ENCODE measurements around the gene NAT14. TPM values are rescaled to one million over a fixed set of nuclear protein-coding genes. Genes with fewer than 3 reads are reported as not detected.

NAT14 gene
- total RNA-seq, 3 donors from 2014 or later, result 1.9 to 11.3 (median 10.8) TPM

DNA sequence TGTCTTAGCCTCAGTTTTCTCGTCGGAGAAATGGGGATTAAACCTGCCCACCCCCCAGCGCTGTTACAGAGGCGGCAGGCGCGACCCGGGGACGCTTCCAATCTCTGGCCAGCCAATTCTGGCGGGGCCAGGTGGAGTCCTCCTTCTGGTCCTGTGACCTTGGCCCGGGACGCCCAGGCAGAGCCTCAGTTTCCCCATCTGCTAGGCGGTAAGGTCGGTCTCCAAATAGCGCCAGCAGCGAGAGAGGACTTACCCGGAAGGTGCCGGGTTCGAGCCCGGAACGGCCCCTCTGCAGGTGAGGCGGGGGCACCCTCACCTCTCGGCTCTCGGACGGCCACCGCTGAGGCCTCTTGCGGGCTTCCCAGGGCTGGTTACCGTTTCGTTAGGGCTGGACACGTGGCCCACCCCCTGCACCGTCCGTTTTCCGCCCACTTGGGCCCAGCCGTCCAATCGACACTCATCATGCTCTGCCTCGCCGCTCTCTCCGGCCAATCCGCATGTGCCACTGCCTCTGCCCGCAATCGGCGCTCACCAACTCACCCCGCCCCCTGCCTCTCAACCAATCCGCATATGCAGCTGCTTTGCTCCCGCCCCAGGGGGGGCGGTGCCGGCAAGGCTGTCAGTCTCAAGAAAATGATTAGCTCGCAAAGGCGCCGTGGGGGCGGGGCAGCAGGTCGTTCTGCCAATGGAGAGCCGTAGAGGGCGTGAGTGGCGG is 23.6 kb upstream of the NAT14 start, which contains the start of gene ISOC2:
Gene ISOC2 (minus strand): TSS at position 384 of the 715 bp plus-strand sequence. CDS start 5,156 bp downstream, outside the sequence.
- Histone ChIP-seq H3K9me3 (no peaks in the 10 kb centered on the region), H3K4me3 (peak within 1 kb of the TSS; percentile 73 to 85 (median 81)), H3K27ac (peak within 1 kb of the TSS; percentile 90 to 95), H3K36me3 (no peaks in the 10 kb centered on the region), H3K27me3 (no peaks in the 10 kb centered on the region), H3K4me1 (peaks cover 0 to 4% of the 10 kb centered on the region in 2 donors)
- peak in 2 of 3 donors; percentile 59 to 66 for TF ChIP-seq POLR2AphosphoS5 (IDR thresholded peaks at IDR 0.05)
- TF ChIP-seq POLR2A (IDR thresholded peaks at IDR 0.05), result peak; percentile 35
- TF ChIP-seq, protein P1, sequence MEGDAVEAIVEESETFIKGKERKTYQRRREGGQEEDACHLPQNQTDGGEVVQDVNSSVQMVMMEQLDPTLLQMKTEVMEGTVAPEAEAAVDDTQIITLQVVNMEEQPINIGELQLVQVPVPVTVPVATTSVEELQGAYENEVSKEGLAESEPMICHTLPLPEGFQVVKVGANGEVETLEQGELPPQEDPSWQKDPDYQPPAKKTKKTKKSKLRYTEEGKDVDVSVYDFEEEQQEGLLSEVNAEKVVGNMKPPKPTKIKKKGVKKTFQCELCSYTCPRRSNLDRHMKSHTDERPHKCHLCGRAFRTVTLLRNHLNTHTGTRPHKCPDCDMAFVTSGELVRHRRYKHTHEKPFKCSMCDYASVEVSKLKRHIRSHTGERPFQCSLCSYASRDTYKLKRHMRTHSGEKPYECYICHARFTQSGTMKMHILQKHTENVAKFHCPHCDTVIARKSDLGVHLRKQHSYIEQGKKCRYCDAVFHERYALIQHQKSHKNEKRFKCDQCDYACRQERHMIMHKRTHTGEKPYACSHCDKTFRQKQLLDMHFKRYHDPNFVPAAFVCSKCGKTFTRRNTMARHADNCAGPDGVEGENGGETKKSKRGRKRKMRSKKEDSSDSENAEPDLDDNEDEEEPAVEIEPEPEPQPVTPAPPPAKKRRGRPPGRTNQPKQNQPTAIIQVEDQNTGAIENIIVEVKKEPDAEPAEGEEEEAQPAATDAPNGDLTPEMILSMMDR (IDR thresholded peaks at IDR 0.05), result no peak
- intact Hi-C loops (cut with DNase I; ENCODE audit: low total_unique reads), result no loop called here
- peak; percentile 100 for DNase-seq (ENCODE audit: low spot score in 2 of 2)

DNA sequence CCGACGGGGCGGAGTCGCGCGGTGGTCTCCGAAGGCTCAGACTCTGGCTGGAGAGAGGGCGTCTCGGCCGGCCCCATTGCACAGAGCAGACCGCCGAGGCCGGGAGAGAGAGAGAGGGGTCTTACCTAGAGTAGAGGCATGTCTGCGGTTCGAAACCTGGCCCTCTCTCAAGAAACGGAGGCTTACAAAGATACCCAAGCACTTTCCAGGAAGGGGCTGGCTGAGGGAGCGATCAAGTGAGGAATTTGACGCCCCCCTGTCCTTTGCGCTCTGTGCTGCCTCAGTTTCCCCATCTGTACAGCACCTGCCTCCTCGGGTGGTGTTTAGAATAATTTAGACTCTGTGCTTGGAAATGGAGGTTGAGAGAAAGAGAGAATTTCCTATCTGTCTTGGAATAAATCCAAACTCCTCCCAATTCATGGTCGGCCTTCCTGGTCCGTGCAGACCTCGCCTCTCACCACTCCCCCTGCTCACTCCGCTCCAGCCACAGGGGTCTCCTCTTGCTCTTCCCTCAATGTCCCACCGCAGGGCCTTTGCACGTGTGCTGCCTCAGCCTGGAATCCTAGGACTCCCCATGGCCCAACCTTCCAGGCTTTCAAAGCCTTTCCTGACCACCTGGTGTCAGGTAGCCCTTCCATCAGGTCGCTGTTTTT is 22.9 kb upstream of the NAT14 start:
- no peak for DNase-seq (ENCODE audit: low spot score in 2 of 2)
- H3K27me3 ChIP-seq, result no peaks in the 10 kb centered on the region
- H3K27ac ChIP-seq, result peak overlapping the region; percentile 90 to 93
- no peaks in the 10 kb centered on the region for H3K9me3 ChIP-seq
- peak; percentile 51 for TF ChIP-seq POLR2A (IDR thresholded peaks at IDR 0.05)
- TF ChIP-seq POLR2AphosphoS5 (IDR thresholded peaks at IDR 0.05), result no peak
- TF ChIP-seq, protein P1 (IDR thresholded peaks at IDR 0.05), result no peak
- peaks cover 0 to 4% of the 10 kb centered on the region in 2 donors for H3K4me1 ChIP-seq
- peak overlapping the region; percentile 73 to 85 (median 81) for H3K4me3 ChIP-seq
- no peaks in the 10 kb centered on the region for H3K36me3 ChIP-seq
- intact Hi-C loops (cut with DNase I; ENCODE audit: low total_unique reads), result no loop called here

DNA sequence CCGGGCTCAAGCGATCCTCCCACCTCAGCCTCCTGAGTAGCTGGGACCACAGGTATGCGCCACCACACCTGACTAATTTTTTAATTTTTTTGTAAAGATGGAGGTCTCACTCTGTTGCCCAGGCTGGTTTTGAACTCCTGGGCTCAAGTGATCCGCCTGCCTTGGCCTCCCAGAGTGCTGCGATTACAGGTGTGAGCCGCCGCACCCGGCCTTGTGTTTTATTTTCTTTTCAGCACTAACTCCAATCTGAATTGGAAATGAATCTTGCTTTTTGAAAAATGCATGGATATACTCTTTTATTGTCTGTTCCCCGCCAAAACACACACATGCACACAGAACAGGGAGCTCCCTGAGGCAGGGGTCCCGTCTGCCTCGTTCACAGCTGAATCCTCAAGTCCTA is 22.3 kb upstream of the NAT14 start:
- no peak for DNase-seq (ENCODE audit: low spot score in 2 of 2)
- TF ChIP-seq, protein P1 (IDR thresholded peaks at IDR 0.05), result no peak
- TF ChIP-seq POLR2AphosphoS5 (IDR thresholded peaks at IDR 0.05) (no peak), POLR2A (IDR thresholded peaks at IDR 0.05) (no peak)
- Histone ChIP-seq H3K4me1 (peaks cover 0 to 4% of the 10 kb centered on the region in 2 donors), H3K27me3 (no peaks in the 10 kb centered on the region), H3K27ac (no peak overlapping the region), H3K9me3 (no peaks in the 10 kb centered on the region), H3K36me3 (no peaks in the 10 kb centered on the region), H3K4me3 (no peak overlapping the region)
- intact Hi-C loops (cut with DNase I; ENCODE audit: low total_unique reads), result no loop called here

DNA sequence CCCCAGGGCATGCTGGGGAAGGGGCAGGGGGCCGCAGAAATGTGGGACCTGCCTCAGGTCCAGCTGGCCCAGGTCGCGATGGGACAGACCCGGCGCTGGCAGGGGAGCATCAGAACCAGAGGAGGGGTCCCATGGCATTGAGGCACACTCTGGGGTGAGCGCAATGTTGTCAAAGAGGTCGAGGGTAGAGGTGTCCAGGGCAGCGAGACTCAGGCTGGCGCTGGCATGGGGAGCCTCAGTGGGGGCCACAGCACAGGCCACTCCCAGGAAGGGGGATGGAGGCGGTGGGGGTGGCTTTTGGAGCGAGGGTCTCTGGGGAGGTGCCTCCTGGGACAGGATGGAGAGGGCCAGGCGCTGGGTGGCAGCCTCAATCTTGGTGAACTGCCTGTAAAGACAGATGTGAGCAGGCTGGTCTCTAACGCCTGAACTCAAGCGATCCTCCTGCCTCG is 21.4 kb upstream of the NAT14 start:
- DNase-seq (ENCODE audit: low spot score in 2 of 2), result no peak
- TF ChIP-seq POLR2AphosphoS5 (IDR thresholded peaks at IDR 0.05) (no peak), POLR2A (IDR thresholded peaks at IDR 0.05) (no peak)
- TF ChIP-seq, protein P1 (IDR thresholded peaks at IDR 0.05), result no peak

More for the DNA sequence above, 21.4 kb upstream of the NAT14 start:
- H3K36me3 ChIP-seq, result no peaks in the 10 kb centered on the region
- H3K27ac ChIP-seq, result no peak overlapping the region
- H3K9me3 ChIP-seq, result no peaks in the 10 kb centered on the region
- intact Hi-C loops (cut with DNase I; ENCODE audit: low total_unique reads), result no loop called here
- no peak overlapping the region for H3K4me3 ChIP-seq
- H3K27me3 ChIP-seq, result no peaks in the 10 kb centered on the region
- peaks cover 0 to 4% of the 10 kb centered on the region in 2 donors for H3K4me1 ChIP-seq
